ENCODE measurements around the gene TRMT2A.
"Not testable (repeated sequence)": the region's sequence is repeated elsewhere in the genome, so short reads cannot be mapped to it uniquely, and the experiment has no call there.

TRMT2A gene

DNA sequence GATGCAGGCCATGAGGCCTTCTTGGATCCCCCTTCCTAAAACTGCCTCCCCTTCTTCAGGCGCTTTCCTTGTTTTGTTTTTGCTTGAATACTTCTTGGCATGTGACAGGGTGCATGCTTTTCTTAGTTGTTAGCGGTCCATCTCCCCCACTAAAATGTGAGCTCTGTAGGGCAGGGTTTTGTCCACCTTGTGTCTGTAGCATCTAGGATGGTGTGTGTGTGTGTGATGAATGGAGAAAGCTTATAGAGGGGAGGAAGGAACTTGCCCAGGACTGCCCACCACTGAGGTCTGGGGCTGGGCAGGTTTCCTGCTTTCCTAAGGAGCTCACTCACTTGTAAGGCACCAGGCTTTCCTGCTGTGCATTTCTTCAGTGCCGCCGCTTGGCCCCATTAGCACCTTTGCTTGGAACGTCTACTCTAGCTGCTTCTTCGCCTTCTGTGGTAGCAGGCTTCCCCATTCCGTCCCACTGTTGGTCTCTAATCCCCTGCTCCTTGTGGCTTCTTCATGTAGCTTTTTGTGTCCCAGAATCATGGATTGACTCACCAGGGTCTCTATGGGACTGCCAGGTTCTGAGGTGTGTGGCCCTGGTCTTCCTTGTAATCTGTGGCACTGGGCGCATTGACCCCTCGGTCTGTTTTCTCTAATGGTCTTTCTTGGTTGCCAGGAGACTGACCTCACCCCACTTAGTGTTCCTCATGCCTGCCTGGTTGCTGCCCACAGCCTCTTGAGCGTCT lies 33.7 kb downstream of the TRMT2A start:
- DNase-seq = no peak

GRCh38 chr22:20080776-20081654 lies 36.0 kb downstream of the TRMT2A start:
- DNase-seq = peak; percentile 59

DNA sequence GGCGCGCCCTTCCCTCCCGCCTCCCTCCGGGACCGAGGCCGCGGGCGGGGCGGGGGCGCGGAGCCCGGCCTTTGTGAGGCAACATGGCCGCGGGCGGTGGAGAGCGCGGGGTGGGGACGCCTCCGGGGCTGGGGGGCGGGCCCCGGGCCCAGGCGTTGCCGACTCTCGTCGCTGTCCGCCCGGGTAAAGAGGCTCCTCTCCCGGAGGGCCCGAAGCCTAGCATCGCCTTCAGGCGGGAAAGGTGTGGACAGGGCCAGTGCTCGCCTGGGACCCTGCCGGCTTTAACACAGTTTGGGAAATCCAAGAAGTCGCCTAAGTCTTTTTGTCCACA lies 36.6 kb downstream of the TRMT2A start:
- peak; percentile 56 for DNase-seq

DNA sequence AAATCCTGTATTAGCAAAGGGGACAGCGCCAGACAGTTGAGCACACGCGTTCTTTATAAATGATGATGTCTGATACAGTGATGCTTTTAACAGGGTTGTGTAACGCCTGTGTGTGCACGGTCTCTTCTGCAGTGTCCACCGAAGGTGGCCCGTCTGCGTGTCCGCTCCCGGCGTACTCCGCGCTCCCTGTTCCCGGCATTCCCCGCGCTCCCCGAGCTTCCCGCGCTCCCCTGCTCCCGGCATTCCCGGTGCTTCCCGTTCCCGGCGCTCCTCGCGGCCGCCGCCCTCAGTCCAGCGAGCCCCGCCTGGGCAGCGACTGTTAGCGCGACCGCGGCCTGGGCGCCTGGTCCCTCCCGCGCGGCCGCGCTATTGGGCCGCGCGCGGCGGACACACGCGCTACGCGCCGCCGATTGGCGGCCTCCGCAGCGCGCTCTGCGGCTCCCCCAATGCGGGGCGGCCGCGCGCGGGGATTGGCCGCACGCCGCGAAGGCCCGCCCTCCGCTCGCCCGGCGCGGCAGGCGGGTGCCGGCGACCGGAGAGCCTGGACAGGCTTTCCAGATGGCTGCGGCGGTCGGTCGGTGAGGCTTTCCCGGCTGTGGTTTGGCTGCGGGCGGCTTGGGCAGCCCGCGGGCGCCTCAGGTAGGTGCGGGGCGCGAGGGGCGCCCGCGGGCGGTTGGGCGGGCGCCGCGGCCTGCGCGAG lies 37.1 kb downstream of the TRMT2A start, which contains the start of gene DGCR8:
Gene DGCR8 (plus strand): TSS at position 497 of the 700 bp plus-strand sequence. CDS start 5,723 bp downstream, outside the sequence.
- DNase-seq = peak; percentile 97

GRCh38 chr22:20076627-20077172 lies 40.3 kb downstream of the TRMT2A start:
- DNase-seq = no peak

DNA sequence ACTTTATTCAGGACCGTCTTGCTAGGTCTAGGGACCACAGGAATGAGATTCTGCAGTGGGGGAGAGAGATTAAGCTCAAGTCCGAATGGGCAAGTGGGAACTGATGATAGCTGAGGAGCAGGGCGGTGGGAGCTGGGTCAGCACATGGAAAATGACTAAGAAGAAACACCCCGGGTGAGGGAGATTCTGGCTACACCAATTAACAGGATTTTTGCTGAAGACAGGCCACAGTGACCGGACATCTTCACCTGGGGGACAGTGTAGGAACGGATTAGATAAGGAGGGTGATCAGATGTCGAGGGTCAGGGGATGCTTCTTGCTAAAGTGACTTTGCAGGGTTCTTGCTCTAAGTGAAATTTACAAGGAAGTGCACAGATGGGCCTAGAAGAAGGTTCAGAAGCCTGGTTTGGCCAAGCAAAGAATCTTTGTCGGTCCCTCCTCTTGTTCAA lies 45.5 kb downstream of the TRMT2A start:
- DNase-seq = no peak

DNA sequence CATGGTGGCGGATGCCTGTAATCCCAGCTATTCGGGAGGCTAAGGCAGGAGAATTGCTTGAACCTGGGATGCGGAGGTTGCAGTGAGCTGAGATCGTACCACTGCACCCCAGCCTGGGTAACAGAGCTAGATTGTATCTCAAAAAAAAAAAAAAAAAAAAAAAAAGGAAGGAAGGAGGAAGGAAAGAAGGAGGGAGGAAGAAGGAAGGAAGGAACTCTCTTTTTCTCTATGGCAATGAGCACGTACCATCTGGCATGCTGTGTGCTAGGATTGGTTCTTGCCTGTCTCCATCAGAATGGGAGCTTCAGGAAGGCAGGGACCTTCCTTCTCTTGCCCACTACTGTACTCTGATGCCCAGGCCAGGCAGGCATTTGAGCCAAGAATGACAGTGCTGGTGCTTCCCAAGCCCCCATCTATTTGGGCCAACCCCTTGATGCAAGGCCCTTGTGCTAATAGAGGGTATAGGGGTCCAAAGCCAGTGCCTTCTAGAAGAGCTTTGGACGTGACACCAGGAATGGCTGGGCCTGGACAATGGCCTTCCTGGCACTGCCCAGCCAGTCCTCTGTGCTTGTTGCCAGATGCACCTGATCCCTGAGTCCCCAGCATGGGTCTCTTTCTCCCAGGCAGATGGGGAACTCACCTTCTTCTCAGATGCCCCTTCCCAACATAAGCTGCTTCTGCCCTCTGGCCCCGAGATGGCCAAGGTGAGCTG lies 47.5 kb downstream of the TRMT2A start:
- DNase-seq = no peak

GRCh38 chr22:20068640-20069039 lies 48.4 kb downstream of the TRMT2A start:
- no peak for DNase-seq

- not testable (repeated sequence) for DNase-seq
Measured at GRCh38 chr22:20067384-20067682, 49.7 kb downstream of the TRMT2A start.

- DNase-seq = no peak
Measured at GRCh38 chr22:20066617-20067383, 50.2 kb downstream of the TRMT2A start.

DNA sequence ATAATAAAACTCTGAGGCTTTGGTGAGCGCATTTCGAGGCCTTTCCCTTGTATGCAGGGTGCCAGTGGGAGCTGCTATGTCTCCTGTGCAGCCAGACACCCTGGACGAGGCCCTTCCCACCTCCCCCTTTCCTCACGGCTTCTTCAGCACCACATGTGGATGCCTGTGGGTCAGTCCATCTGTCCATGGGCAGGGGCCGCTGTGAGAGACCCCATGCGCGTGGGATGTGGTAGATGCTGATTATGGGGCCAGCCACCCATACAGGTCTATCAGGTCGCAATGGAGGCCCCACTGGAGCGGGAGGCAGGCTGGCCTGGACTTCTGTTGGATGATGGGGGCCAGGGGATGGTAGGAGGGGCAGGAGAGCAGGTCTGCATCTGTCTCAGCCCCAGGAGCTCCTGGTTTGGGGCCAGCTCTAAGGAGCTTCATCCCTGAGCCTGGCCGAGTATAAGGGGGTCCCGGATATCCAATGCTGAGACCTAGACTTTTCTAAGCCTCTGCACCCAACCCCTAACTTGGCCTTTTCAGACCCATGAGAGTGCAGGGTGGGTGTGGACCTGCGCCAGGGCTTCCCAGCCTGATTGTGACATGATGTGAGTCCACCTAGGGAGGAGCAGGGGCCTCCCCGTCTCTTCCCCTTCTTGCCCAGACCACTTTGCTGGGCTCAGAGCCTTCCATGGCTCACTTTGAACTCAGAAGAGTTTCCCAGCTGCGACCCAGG lies 51.0 kb downstream of the TRMT2A start:
- no peak for DNase-seq

DNA sequence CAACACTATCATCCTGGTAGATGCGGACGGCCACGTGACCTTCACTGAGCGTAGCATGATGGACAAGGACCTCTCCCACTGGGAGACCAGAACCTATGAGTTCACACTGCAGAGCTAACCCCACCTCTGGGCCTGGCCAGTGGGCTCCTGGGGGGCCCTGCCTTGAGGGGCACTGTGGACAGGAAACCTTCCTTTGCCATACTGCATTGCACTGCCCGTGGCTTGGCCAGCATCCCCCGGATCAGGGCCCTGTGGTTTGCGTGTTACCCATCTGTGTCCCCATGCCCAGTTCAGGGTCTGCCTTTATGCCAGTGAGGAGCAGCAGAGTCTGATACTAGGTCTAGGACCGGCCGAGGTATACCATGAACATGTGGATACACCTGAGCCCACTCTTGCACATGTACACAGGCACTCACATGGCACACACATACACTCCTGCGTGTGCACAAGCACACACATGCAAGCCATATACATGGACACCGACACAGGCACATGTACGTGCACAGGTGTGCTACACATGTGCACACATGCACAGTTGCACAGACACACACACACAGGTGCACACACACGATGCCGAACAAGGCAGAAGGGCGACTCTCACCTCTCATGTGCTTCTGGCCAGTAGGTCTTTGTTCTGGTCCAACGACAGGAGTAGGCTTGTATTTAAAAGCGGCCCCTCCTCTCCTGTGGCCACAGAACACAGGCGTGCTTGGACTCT lies 52.3 kb downstream of the TRMT2A start:
- no peak for DNase-seq

GRCh38 chr22:20064140-20064480 lies 52.9 kb downstream of the TRMT2A start:
- no peak for DNase-seq

GRCh38 chr22:20063271-20064139 lies 53.5 kb downstream of the TRMT2A start:
- no peak for DNase-seq

GRCh38 chr22:20062766-20063083 lies 54.3 kb downstream of the TRMT2A start:
- DNase-seq = peak; percentile 32

GRCh38 chr22:20062043-20062765 lies 54.8 kb downstream of the TRMT2A start:
- no peak for DNase-seq
